SK-N-SH (cell line): ENCODE data around the gene NDUFS6. TPM values are rescaled to one million over a fixed set of nuclear protein-coding genes. Genes with fewer than 3 reads are reported as not detected.

Source experiments
- CTCF ChIA-PET: fragments of 300-600, 350-600 bp; formaldehyde crosslinking; extraction: SDS; loops from one replicate; lab custom pipeline; 2021; lab: Yijun Ruan, JAX
- POLR2A ChIA-PET: fragments of 350-600 bp; sonication (Branson Sonifier 250); formaldehyde crosslinking; extraction: SDS; loops from one replicate; lab custom pipeline; 2020; ENCODE audit warnings: antibody characterized with exemption, inconsistent platforms; lab: Yijun Ruan, JAX
- DNase-seq: peaks from one replicate; pipeline ENCODE4 v3.0.0; 2012
- H2AFZ ChIP-seq: fragments of 200-600 bp; sonication (generic); 2 replicates; pipeline ENCODE4 v1.8.1; 2016; ENCODE audit warnings: antibody characterized with exemption, mild to moderate bottlenecking, low read depth
- H3F3A ChIP-seq: fragments of 200-600 bp; sonication (generic); replicated peaks from 2 replicates; pipeline ENCODE3; 2016; ENCODE audit warnings: antibody characterized with exemption, mild to moderate bottlenecking; ENCODE audit not compliant: insufficient read depth
- H3K27ac ChIP-seq, 2 experiments: fragments of 200-500 bp in 1 of 2; fragments of 200-600 bp in 1 of 2; sonication (Bioruptor generic) in 1 of 2; sonication (generic), shearing (Covaris generic) in 1 of 2; 2 replicates each; pipeline versions ENCODE4 v1.5.1 to v1.6.1; 2014 to 2016; ENCODE audit warnings: low read depth in 2 of 2, inconsistent platforms in 1 of 2, low read length in 1 of 2, mild to moderate bottlenecking in 1 of 2, mixed read lengths in 1 of 2
- H3K27me3 ChIP-seq: fragments of 200-600 bp; sonication (generic), shearing (Covaris generic); 2 replicates; pipeline ENCODE4 v1.6.1; 2016; ENCODE audit warnings: mixed run types; ENCODE audit not compliant: insufficient read depth
- H3K36me3 ChIP-seq, 2 experiments: fragments of 200-500 bp in 1 of 2; fragments of 200-600 bp in 1 of 2; sonication (Bioruptor generic) in 1 of 2; sonication (generic) in 1 of 2; replicated peaks in 1 of 2; 2 replicates each; pipeline versions ENCODE3 to v1.5.1; 2014 to 2016; ENCODE audit warnings: low read length in 1 of 2, mild to moderate bottlenecking in 1 of 2; ENCODE audit not compliant: insufficient read depth in 2 of 2, control insufficient read depth in 1 of 2
- H3K4me1 ChIP-seq, 2 experiments: fragments of 200-500 bp in 1 of 2; fragments of 200-600 bp in 1 of 2; sonication (Bioruptor generic) in 1 of 2; sonication (generic), shearing (Covaris generic) in 1 of 2; 2 replicates each; pipeline versions ENCODE4 v1.5.1 to v1.6.1; 2014 to 2016; ENCODE audit warnings: low read depth in 1 of 2, low read length in 1 of 2, mixed run types in 1 of 2; ENCODE audit not compliant: insufficient read depth in 2 of 2, control insufficient read depth in 1 of 2
- H3K4me2 ChIP-seq: fragments of 200-600 bp; sonication (generic), shearing (Covaris generic); 2 replicates; pipeline ENCODE4 v1.6.1; 2017; ENCODE audit warnings: mixed run types
- H3K4me3 ChIP-seq, 2 experiments: fragments of 200-500 bp in 1 of 2; fragments of 200-600 bp in 1 of 2; sonication (Bioruptor generic) in 1 of 2; sonication (generic), shearing (Covaris generic) in 1 of 2; 2 replicates each; pipeline versions ENCODE4 v1.5.1 to v1.8.1; 2014 to 2016; ENCODE audit warnings: low read depth in 2 of 2, inconsistent platforms in 1 of 2, low read length in 1 of 2, mild to moderate bottlenecking in 1 of 2, mixed read lengths in 1 of 2, moderate library complexity in 1 of 2
- H3K79me2 ChIP-seq: fragments of 200-600 bp; sonication (generic); 2 replicates; pipeline ENCODE4 v1.8.1; 2017; ENCODE audit warnings: mild to moderate bottlenecking; ENCODE audit not compliant: insufficient read depth
- H3K9ac ChIP-seq: fragments of 200-600 bp; sonication (generic); 2 replicates; pipeline ENCODE4 v1.6.1; 2017; ENCODE audit warnings: mixed run types
- H3K9me2 ChIP-seq: fragments of 200-600 bp; sonication (generic); 2 replicates; pipeline ENCODE4 v1.6.1; 2017; ENCODE audit warnings: mixed run types
- H3K9me3 ChIP-seq: fragments of 200-600 bp; sonication (generic); 2 replicates; pipeline ENCODE4 v1.6.1; 2017; ENCODE audit warnings: mixed run types, mild to moderate bottlenecking, moderate library complexity
- H4K20me1 ChIP-seq: fragments of 200-600 bp; sonication (generic); 2 replicates; pipeline ENCODE4 v1.6.1; 2017; ENCODE audit warnings: mild to moderate bottlenecking, mixed run types; ENCODE audit not compliant: insufficient read depth
- CHD2 ChIP-seq: fragments of 150-350 bp; IDR thresholded peaks from 2 replicates; pipeline ENCODE4 v1.6.1; 2018; ENCODE audit warnings: low read length; ENCODE audit not compliant: partially characterized antibody
- CTCF ChIP-seq: fragments of 200-600 bp; sonication (generic); IDR thresholded peaks from 2 replicates; pipeline ENCODE4 v1.6.1; 2017; ENCODE audit warnings: antibody characterized with exemption, mild to moderate bottlenecking, moderate library complexity
- EP300 ChIP-seq, 2 experiments: IDR thresholded peaks; 2 replicates each; pipeline versions ENCODE4 v1.4.0 to v1.6.1; 2012; ENCODE audit warnings: borderline replicate concordance in 1 of 2, low read depth in 1 of 2, low read length in 1 of 2
- EZH2phosphoT487 ChIP-seq: fragments of 200-600 bp; sonication (generic); IDR thresholded peaks from 2 replicates; pipeline ENCODE4 v1.6.1; 2017; ENCODE audit warnings: low read depth, mixed run types, mild to moderate bottlenecking, antibody characterized with exemption, moderate library complexity, borderline replicate concordance
- FOSL2 ChIP-seq: IDR thresholded peaks from 2 replicates; pipeline ENCODE4 v1.4.0; 2012; ENCODE audit warnings: low read depth, mild to moderate bottlenecking, moderate library complexity, borderline replicate concordance
- FOXJ3 ChIP-seq: sonication (generic); formaldehyde crosslinking; IDR thresholded peaks from 2 replicates; pipeline ENCODE4 v1.5.1; 2020; ENCODE audit warnings: mild to moderate bottlenecking, missing genetic modification reagents
- FOXM1 ChIP-seq: IDR thresholded peaks from 2 replicates; pipeline ENCODE4 v1.4.0; 2012; ENCODE audit warnings: low read depth, mild to moderate bottlenecking
- IRF3 ChIP-seq: fragments of 150-350 bp; IDR thresholded peaks from 2 replicates; pipeline ENCODE4 v1.6.1; 2016; ENCODE audit warnings: mild to moderate bottlenecking, low read depth, low read length
- JUND ChIP-seq: IDR thresholded peaks from 2 replicates; pipeline ENCODE4 v1.4.0; 2012
- MEF2A ChIP-seq: IDR thresholded peaks from 2 replicates; pipeline ENCODE4 v1.4.0; 2012; ENCODE audit warnings: low read depth, borderline replicate concordance
- RAD21 ChIP-seq: IDR thresholded peaks from 2 replicates; pipeline ENCODE4 v1.6.1; 2012; ENCODE audit warnings: mild to moderate bottlenecking, low read length
- RFX5 ChIP-seq: IDR thresholded peaks from 2 replicates; pipeline ENCODE4 v1.6.1; 2012; ENCODE audit warnings: mild to moderate bottlenecking, improper control_type of control experiment, low read length
- RXRA ChIP-seq: IDR thresholded peaks from 2 replicates; pipeline ENCODE4 v1.4.0; 2012; ENCODE audit warnings: low read depth, mild to moderate bottlenecking, borderline replicate concordance
- SMC3 ChIP-seq: IDR thresholded peaks from 2 replicates; pipeline ENCODE4 v1.6.1; 2012; ENCODE audit warnings: low read depth, low read length, improper control_type of control experiment
- TCF12 ChIP-seq: IDR thresholded peaks from 2 replicates; pipeline ENCODE4 v1.4.0; 2012
- TEAD4 ChIP-seq: IDR thresholded peaks from 2 replicates; pipeline ENCODE4 v1.4.0; 2012; ENCODE audit warnings: mild to moderate bottlenecking, borderline replicate concordance; ENCODE audit not compliant: insufficient read depth
- USF2 ChIP-seq: fragments of 150-350 bp; IDR thresholded peaks from 2 replicates; pipeline ENCODE4 v1.6.1; 2017; ENCODE audit warnings: antibody characterized with exemption, low read length, low read depth, borderline replicate concordance
- YY1 ChIP-seq: IDR thresholded peaks from 2 replicates; pipeline ENCODE4 v1.4.0; 2012; ENCODE audit warnings: low read depth, mild to moderate bottlenecking
- WGBS: methylation state at CpG from one replicate; pipeline ENCODE4 v1.1.6; 2017; ENCODE audit warnings: low lambda C conversion rate; 5-methylcytosine and 5-hydroxymethylcytosine counted together
- polyA plus RNA-seq, 3 experiments: library from polyadenylated mRNA; depleted of rRNA; stranded (reverse); fragments of >200 nt; gene quantifications; 2 replicates each; pipeline ENCODE4 v1.2.3, GENCODE V29; 2012

Gene NDUFS6
- polyA plus RNA-seq, 1 of the 3 experiments (the other 2 are of a cell fraction) = 316 TPM

GRCh38 chr5:1755321-1755949, 45.8 kb upstream of the NDUFS6 start:
- no peak for DNase-seq
- H3K27me3 ChIP-seq = peaks cover 61% of the 10 kb centered on the region
- no peak overlapping the region for H2AFZ ChIP-seq
- H3K9me3 ChIP-seq = no peaks in the 10 kb centered on the region
- no peak overlapping the region for H3K9ac ChIP-seq
- no peaks in the 10 kb centered on the region for H3K9me2 ChIP-seq
- no peaks in the 10 kb centered on the region for H3F3A ChIP-seq
- ChIA-PET POLR2A (no interaction called here), CTCF (no interaction called here)
- H3K4me3 ChIP-seq = no peak overlapping the region
- 22% methylated on average over 14 of the region's 14 CpGs for WGBS
- H3K36me3 ChIP-seq = no peaks in the 10 kb centered on the region
- no peak overlapping the region for H3K27ac ChIP-seq
- no peaks in the 10 kb centered on the region for H3K79me2 ChIP-seq
- TF ChIP-seq YY1 (no peak), RAD21 (no peak), FOSL2 (no peak), JUND (no peak), USF2 (no peak), CTCF (no peak), FOXM1 (no peak), TCF12 (no peak), IRF3 (no peak), MEF2A (no peak), EZH2phosphoT487 (no peak), CHD2 (no peak)
- no peaks in the 10 kb centered on the region for H3K4me1 ChIP-seq
- no peaks in the 10 kb centered on the region for H4K20me1 ChIP-seq
- no peak overlapping the region for H3K4me2 ChIP-seq

- no peaks in the 10 kb centered on the region for H3K4me1 ChIP-seq
- ChIA-PET CTCF (no interaction called here), POLR2A (no interaction called here)
- H4K20me1 ChIP-seq = no peaks in the 10 kb centered on the region
- H3K4me3 ChIP-seq = no peak overlapping the region
- no peak overlapping the region for H3K27ac ChIP-seq
- H3K9me2 ChIP-seq = no peaks in the 10 kb centered on the region
- H3K79me2 ChIP-seq = no peaks in the 10 kb centered on the region
- H3K9ac ChIP-seq = no peak overlapping the region
- no peaks in the 10 kb centered on the region for H3K36me3 ChIP-seq
- H3F3A ChIP-seq = no peaks in the 10 kb centered on the region
- H3K27me3 ChIP-seq = peaks cover 72% of the 10 kb centered on the region
- H3K9me3 ChIP-seq = no peaks in the 10 kb centered on the region
- H2AFZ ChIP-seq = no peak overlapping the region
- WGBS = 41% methylated on average over 11 of the region's 11 CpGs
- no peak overlapping the region for H3K4me2 ChIP-seq
- no peak for DNase-seq
- no peak for TF ChIP-seq RFX5
- TF ChIP-seq SMC3 = no peak
- no peak for TF ChIP-seq FOXJ3 (CRISPR knock-in tag)
- no peak for TF ChIP-seq CTCF
- no peak for TF ChIP-seq TEAD4
- no peak for TF ChIP-seq IRF3
- no peak for TF ChIP-seq RXRA
- no peak for TF ChIP-seq CHD2
- TF ChIP-seq FOSL2 = no peak
- no peak for TF ChIP-seq USF2
- TF ChIP-seq JUND = no peak
- no peak for TF ChIP-seq EP300 (IDR thresholded peaks at IDR 0.05; ENCODE audit: borderline replicate concordance in 1 of 2, low read depth in 1 of 2, low read length in 1 of 2)
- TF ChIP-seq FOXM1 = no peak
- no peak for TF ChIP-seq TCF12
Observed at GRCh38 chr5:1756481-1756880, 44.7 kb upstream of the NDUFS6 start.
